ENCODE measurements around the gene SLC3A2. TPM values are rescaled to one million over a fixed set of nuclear protein-coding genes. Genes with fewer than 3 reads are reported as not detected.
A peak's percentile ranks its signal among the peaks of the same experiment; 100 is the strongest.

SLC3A2 gene
- total and polyA plus RNA-seq, 2 donors (not counting 1 experiment from before 2014, with no cell fraction given): 91.2 to 441 TPM

DNA sequence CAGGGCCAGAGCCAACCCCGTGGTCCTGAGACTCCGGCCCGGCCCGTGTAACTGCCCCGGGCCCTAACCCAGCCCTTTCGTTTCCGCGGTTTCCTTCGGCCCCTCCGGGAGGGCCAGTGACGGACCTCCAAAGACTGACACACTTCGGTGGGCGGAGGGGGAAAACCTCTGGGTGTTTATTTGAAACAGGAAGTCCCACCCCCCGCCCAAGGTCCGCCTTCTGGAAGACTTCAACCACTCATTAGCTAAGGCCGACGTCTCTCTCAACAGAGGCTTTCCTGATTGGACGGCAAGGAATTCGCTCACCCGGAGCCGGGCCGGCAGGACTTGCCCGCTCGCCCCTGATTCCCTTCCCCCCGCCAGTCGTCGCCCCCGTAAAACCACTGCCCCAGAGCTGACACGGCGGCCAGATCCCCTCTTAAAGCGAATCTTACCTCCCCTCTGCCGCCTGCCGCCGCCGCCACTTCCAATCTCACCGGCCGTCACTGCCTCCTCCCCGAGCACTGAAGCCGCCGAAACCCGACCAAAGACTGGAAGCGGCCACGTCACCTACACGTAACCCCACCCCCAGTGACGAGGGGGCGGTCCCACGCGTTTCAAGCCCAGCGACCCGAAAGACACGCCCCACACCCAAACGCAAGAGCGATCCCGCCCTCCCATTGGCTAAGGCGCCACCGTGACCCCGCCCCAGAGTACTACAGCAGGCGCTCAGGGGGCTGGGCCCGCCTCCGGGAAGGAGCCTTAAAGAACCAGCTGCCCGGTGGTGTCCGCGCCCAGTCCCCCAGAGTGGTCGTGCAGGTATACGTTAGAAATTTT lies 49.0 kb upstream of the SLC3A2 start, which contains the start of gene STX5:
TSS of gene STX5 (minus strand) at position 532 of the 816 bp plus-strand sequence. CDS start 808 bp downstream, outside the sequence.
- peak within 1 kb of the TSS; percentile 99 for H3K9ac ChIP-seq (ENCODE audit: insufficient read depth, low read length)
- no peak for TF ChIP-seq EZH2 (IDR thresholded peaks at IDR 0.05; ENCODE audit: low read length, missing control alignments)
- no peak for TF ChIP-seq CTCF (conservative IDR thresholded peaks at IDR 0.05 in 1 of 2, IDR thresholded peaks at IDR 0.05 in 1 of 2; ENCODE audit: low read depth in 1 of 2, low read length in 2 of 2)
- H4K20me1 ChIP-seq (ENCODE audit: control insufficient read depth, extremely low read depth, insufficient read depth, low read length): no peaks in the 10 kb centered on the region
- H2AFZ ChIP-seq (ENCODE audit: low read length): peak within 1 kb of the TSS; percentile 61
- DNase-seq (ENCODE audit: low read depth in 2 of 2): peak; percentile 98 to 99
- H3K9me3 ChIP-seq (ENCODE audit: control insufficient read depth, insufficient read depth, low read depth, low read length): no peaks in the 10 kb centered on the region
- no peaks in the 10 kb centered on the region for H3K27me3 ChIP-seq (ENCODE audit: control insufficient read depth, insufficient read depth, low read length)
- peak within 1 kb of the TSS; percentile 90 for H3K4me2 ChIP-seq (ENCODE audit: extremely low read depth, insufficient read depth, low read length)
- peak within 1 kb of the TSS; percentile 99 for H3K27ac ChIP-seq (ENCODE audit: insufficient read depth, low read length)
- peaks cover 21% of the 10 kb centered on the region for H3K36me3 ChIP-seq (ENCODE audit: control insufficient read depth, insufficient read depth, low read length)
- peaks cover 6% of the 10 kb centered on the region for H3K4me1 ChIP-seq (ENCODE audit: control insufficient read depth, extremely low read depth, insufficient read depth, low read length)
- H3K4me3 ChIP-seq (replicated peaks in 1 of 4; ENCODE audit: control extremely low read depth in 1 of 4, insufficient read depth in 1 of 4, low read depth in 3 of 4, low read length in 4 of 4): peak within 1 kb of the TSS; percentile 79 to 98 (median 92)
- peaks cover 46% of the 10 kb centered on the region for H3K79me2 ChIP-seq (ENCODE audit: control insufficient read depth, insufficient read depth, low read length)

- peak within 1 kb of the TSS; percentile 99 for H3K9ac ChIP-seq (ENCODE audit: insufficient read depth, low read length)
- H3K4me3 ChIP-seq (replicated peaks in 1 of 4; ENCODE audit: control extremely low read depth in 1 of 4, insufficient read depth in 1 of 4, low read depth in 3 of 4, low read length in 4 of 4): peak within 1 kb of the TSS; percentile 79 to 98 (median 92)
- TF ChIP-seq EZH2 (IDR thresholded peaks at IDR 0.05; ENCODE audit: low read length, missing control alignments) (no peak), CTCF (conservative IDR thresholded peaks at IDR 0.05 in 1 of 2, IDR thresholded peaks at IDR 0.05 in 1 of 2; ENCODE audit: low read depth in 1 of 2, low read length in 2 of 2) (no peak)
- peak in 1 of 2 donors; percentile 20 for DNase-seq (ENCODE audit: low read depth in 2 of 2)
- H3K36me3 ChIP-seq (ENCODE audit: control insufficient read depth, insufficient read depth, low read length): peaks cover 21% of the 10 kb centered on the region
- peak within 1 kb of the TSS; percentile 99 for H3K27ac ChIP-seq (ENCODE audit: insufficient read depth, low read length)
- H3K4me2 ChIP-seq (ENCODE audit: extremely low read depth, insufficient read depth, low read length): peak within 1 kb of the TSS; percentile 90
- H2AFZ ChIP-seq (ENCODE audit: low read length): peak within 1 kb of the TSS; percentile 61
- H3K9me3 ChIP-seq (ENCODE audit: control insufficient read depth, insufficient read depth, low read depth, low read length): no peaks in the 10 kb centered on the region
- no peaks in the 10 kb centered on the region for H4K20me1 ChIP-seq (ENCODE audit: control insufficient read depth, extremely low read depth, insufficient read depth, low read length)
- no peaks in the 10 kb centered on the region for H3K27me3 ChIP-seq (ENCODE audit: control insufficient read depth, insufficient read depth, low read length)
- peaks cover 6% of the 10 kb centered on the region for H3K4me1 ChIP-seq (ENCODE audit: control insufficient read depth, extremely low read depth, insufficient read depth, low read length)
- peaks cover 43% of the 10 kb centered on the region for H3K79me2 ChIP-seq (ENCODE audit: control insufficient read depth, insufficient read depth, low read length)
Measured at GRCh38 chr11:62832336-62833234, 48.1 kb upstream of the SLC3A2 start, which contains the start of gene TEX54. TSS of gene TEX54 (minus strand) at chr11:62832841.

- no peaks in the 10 kb centered on the region for H3K27me3 ChIP-seq (ENCODE audit: control insufficient read depth, insufficient read depth, low read length)
- H3K4me3 ChIP-seq (replicated peaks in 1 of 4; ENCODE audit: control extremely low read depth in 1 of 4, insufficient read depth in 1 of 4, low read depth in 3 of 4, low read length in 4 of 4): no peak overlapping the region
- peaks cover 19% of the 10 kb centered on the region for H3K36me3 ChIP-seq (ENCODE audit: control insufficient read depth, insufficient read depth, low read length)
- no peak for TF ChIP-seq CTCF (conservative IDR thresholded peaks at IDR 0.05 in 1 of 2, IDR thresholded peaks at IDR 0.05 in 1 of 2; ENCODE audit: low read depth in 1 of 2, low read length in 2 of 2)
- TF ChIP-seq EZH2 (IDR thresholded peaks at IDR 0.05; ENCODE audit: low read length, missing control alignments): no peak
- no peak overlapping the region for H3K4me2 ChIP-seq (ENCODE audit: extremely low read depth, insufficient read depth, low read length)
- H3K9ac ChIP-seq (ENCODE audit: insufficient read depth, low read length): no peak overlapping the region
- peaks cover 35% of the 10 kb centered on the region for H3K79me2 ChIP-seq (ENCODE audit: control insufficient read depth, insufficient read depth, low read length)
- peaks cover 6% of the 10 kb centered on the region for H3K4me1 ChIP-seq (ENCODE audit: control insufficient read depth, extremely low read depth, insufficient read depth, low read length)
- H3K9me3 ChIP-seq (ENCODE audit: control insufficient read depth, insufficient read depth, low read depth, low read length): no peaks in the 10 kb centered on the region
- no peak for DNase-seq (ENCODE audit: low read depth in 2 of 2)
- no peaks in the 10 kb centered on the region for H4K20me1 ChIP-seq (ENCODE audit: control insufficient read depth, extremely low read depth, insufficient read depth, low read length)
- no peak overlapping the region for H2AFZ ChIP-seq (ENCODE audit: low read length)
- H3K27ac ChIP-seq (ENCODE audit: insufficient read depth, low read length): no peak overlapping the region
Measured at GRCh38 chr11:62835336-62835735, 45.4 kb upstream of the SLC3A2 start.

Measured in fibroblast of lung (primary cell).